ENCODE results near the gene TPK1.

DNA sequence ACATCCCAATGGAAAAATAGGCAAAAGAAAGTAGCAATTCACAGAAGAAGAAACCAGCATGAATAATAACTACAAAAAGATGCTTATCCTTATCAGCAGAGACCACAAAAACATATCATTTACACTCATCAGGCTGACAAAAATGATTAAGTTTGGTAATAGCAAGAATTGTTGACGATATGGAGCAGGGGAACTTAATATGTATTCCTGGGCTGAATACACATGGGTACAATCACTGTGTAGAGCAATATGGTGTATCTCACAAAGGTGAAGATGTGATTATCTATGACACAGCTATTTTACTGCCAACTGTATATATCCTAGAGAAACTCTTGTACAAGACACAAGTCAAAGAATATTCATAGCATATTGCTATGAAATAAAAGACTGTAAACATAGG is 290.5 kb downstream of the TPK1 start:
- no peak for TF ChIP-seq EZH2 (IDR thresholded peaks at IDR 0.05; ENCODE audit: borderline replicate concordance, low read length)
- TF ChIP-seq, protein P1, sequence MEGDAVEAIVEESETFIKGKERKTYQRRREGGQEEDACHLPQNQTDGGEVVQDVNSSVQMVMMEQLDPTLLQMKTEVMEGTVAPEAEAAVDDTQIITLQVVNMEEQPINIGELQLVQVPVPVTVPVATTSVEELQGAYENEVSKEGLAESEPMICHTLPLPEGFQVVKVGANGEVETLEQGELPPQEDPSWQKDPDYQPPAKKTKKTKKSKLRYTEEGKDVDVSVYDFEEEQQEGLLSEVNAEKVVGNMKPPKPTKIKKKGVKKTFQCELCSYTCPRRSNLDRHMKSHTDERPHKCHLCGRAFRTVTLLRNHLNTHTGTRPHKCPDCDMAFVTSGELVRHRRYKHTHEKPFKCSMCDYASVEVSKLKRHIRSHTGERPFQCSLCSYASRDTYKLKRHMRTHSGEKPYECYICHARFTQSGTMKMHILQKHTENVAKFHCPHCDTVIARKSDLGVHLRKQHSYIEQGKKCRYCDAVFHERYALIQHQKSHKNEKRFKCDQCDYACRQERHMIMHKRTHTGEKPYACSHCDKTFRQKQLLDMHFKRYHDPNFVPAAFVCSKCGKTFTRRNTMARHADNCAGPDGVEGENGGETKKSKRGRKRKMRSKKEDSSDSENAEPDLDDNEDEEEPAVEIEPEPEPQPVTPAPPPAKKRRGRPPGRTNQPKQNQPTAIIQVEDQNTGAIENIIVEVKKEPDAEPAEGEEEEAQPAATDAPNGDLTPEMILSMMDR (conservative IDR thresholded peaks at IDR 0.05 in 1 of 2, IDR thresholded peaks at IDR 0.05 in 1 of 2; ENCODE audit: extremely low read depth in 1 of 2, insufficient read depth in 1 of 2, low read depth in 1 of 2, low read length in 2 of 2), result no peak
